H1 (cell line): ENCODE results near the gene TBC1D20. TPM values are rescaled to one million over a fixed set of nuclear protein-coding genes. Genes with fewer than 3 reads are reported as not detected.

Experiments
- CTCF ChIA-PET: fragments of 300-600 bp; sonication (Branson Sonifier 250); formaldehyde crosslinking; loops from one replicate; lab custom pipeline; 2021; ENCODE audit not compliant: partially characterized antibody; lab: Charles Lee
- POLR2A ChIA-PET: fragments of 300-600 bp; sonication (Branson Sonifier 250); formaldehyde crosslinking; loops from one replicate; lab custom pipeline; 2021; ENCODE audit warnings: inconsistent platforms; ENCODE audit not compliant: partially characterized antibody; lab: Charles Lee
- DNase-seq, 2 experiments: peaks; one replicate each; pipeline versions ENCODE4 v3.0.0 to v3.0.0-alpha.2; 2010 to 2022; ENCODE audit warnings: low spot score in 2 of 2, low read depth in 1 of 2, mixed read lengths in 1 of 2
- FAIRE-seq: peaks from 2 replicates; lab custom pipeline; 2011; peaks lifted over from hg19 to GRCh38; lab: Jason Lieb, UNC
- H2AFZ ChIP-seq: 2 replicates; pipeline ENCODE4 v1.8.1; 2012; ENCODE audit warnings: low read length, inconsistent platforms
- H2AK5ac ChIP-seq: 2 replicates; pipeline ENCODE4 v1.6.1; 2013; ENCODE audit warnings: low read depth, low read length
- H2BK120ac ChIP-seq: replicated peaks from 2 replicates; pipeline ENCODE3; 2013; ENCODE audit warnings: low read depth, low read length, inconsistent platforms
- H2BK12ac ChIP-seq: 2 replicates; pipeline ENCODE4 v1.6.1; 2013; ENCODE audit warnings: low read depth, low read length
- H2BK15ac ChIP-seq: 2 replicates; pipeline ENCODE4 v1.6.1; 2013; ENCODE audit warnings: low read length
- H2BK20ac ChIP-seq: 2 replicates; pipeline ENCODE4 v1.6.1; 2013; ENCODE audit warnings: low read length
- H2BK5ac ChIP-seq: 2 replicates; pipeline ENCODE4 v1.6.1; 2013; ENCODE audit warnings: low read depth, low read length
- H3K14ac ChIP-seq: 2 replicates; pipeline ENCODE4 v1.6.1; 2013; ENCODE audit warnings: inconsistent platforms; ENCODE audit not compliant: insufficient read length
- H3K18ac ChIP-seq: 2 replicates; pipeline ENCODE4 v1.6.1; 2013; ENCODE audit warnings: low read length; ENCODE audit errors: extremely low read depth
- H3K23ac ChIP-seq: 2 replicates; pipeline ENCODE4 v1.6.1; 2013; ENCODE audit warnings: inconsistent platforms; ENCODE audit not compliant: insufficient read length
- H3K23me2 ChIP-seq: 2 replicates; pipeline ENCODE4 v1.6.1; 2013; ENCODE audit warnings: low read depth, low read length
- H3K27ac ChIP-seq: 2 replicates; pipeline ENCODE4 v1.6.1; 2011; ENCODE audit warnings: low read depth, low read length, inconsistent platforms
- H3K27me3 ChIP-seq, 4 experiments: replicated peaks in 1 of 4; 1 replicate in 1 of 4; 2 replicates in 3 of 4; pipeline versions ENCODE4 v1.6.1 to v1.8.1; 2011 to 2013; ENCODE audit warnings: low read length in 3 of 4, mild to moderate bottlenecking in 3 of 4, inconsistent platforms in 2 of 4, mixed read lengths in 2 of 4, moderate library complexity in 1 of 4; ENCODE audit not compliant: control insufficient read depth in 3 of 4, insufficient read depth in 3 of 4; ENCODE audit errors: extremely low read depth in 1 of 4
- H3K36me3 ChIP-seq, 4 experiments: 2 replicates each; pipeline versions ENCODE4 v1.6.1 to v1.8.1; 2011 to 2013; ENCODE audit warnings: mild to moderate bottlenecking in 4 of 4, low read length in 3 of 4, moderate library complexity in 2 of 4, control low read depth in 1 of 4, inconsistent platforms in 1 of 4; ENCODE audit not compliant: insufficient read depth in 4 of 4, control insufficient read depth in 2 of 4
- H3K4ac ChIP-seq: replicated peaks from 2 replicates; pipeline ENCODE3; 2013; ENCODE audit warnings: low read length, low read depth, mixed read lengths, inconsistent platforms; ENCODE audit not compliant: insufficient read length
- H3K4me1 ChIP-seq, 4 experiments: replicated peaks in 1 of 4; 1 replicate in 1 of 4; 2 replicates in 3 of 4; pipeline versions ENCODE4 v1.6.1 to v1.8.1; 2011 to 2013; ENCODE audit warnings: low read length in 3 of 4, inconsistent platforms in 2 of 4, mixed read lengths in 1 of 4; ENCODE audit not compliant: insufficient read depth in 4 of 4, control insufficient read depth in 3 of 4
- H3K4me2 ChIP-seq, 2 experiments: 2 replicates each; pipeline versions ENCODE4 v1.6.1 to v1.8.1; 2011 to 2013; ENCODE audit warnings: low read depth in 2 of 2, low read length in 2 of 2, control low read depth in 1 of 2, inconsistent platforms in 1 of 2, mild to moderate bottlenecking in 1 of 2; ENCODE audit not compliant: insufficient read depth in 1 of 2
- H3K4me3 ChIP-seq, 4 experiments: fragments of 200-600, 300-600 bp in 1 of 4; sonication (generic), shearing (Covaris generic), sonication (Bioruptor Twin) in 1 of 4; 2 replicates each; pipeline versions ENCODE4 v1.5.1 to v1.8.1; 2011 to 2016; ENCODE audit warnings: low read length in 4 of 4, low read depth in 3 of 4, control low read depth in 2 of 4, inconsistent platforms in 2 of 4, mild to moderate bottlenecking in 2 of 4, mixed read lengths in 1 of 4, moderate library complexity in 1 of 4; ENCODE audit not compliant: insufficient read depth in 2 of 4; ENCODE audit errors: extremely low read depth in 1 of 4
- H3K56ac ChIP-seq: replicated peaks from 2 replicates; pipeline ENCODE3; 2013; ENCODE audit warnings: low read depth, mild to moderate bottlenecking, mixed read lengths, low read length, inconsistent platforms; ENCODE audit not compliant: insufficient read length
- H3K79me1 ChIP-seq: 2 replicates; pipeline ENCODE4 v1.6.1; 2013; ENCODE audit warnings: low read depth, low read length, control low read depth
- H3K79me2 ChIP-seq, 2 experiments: 2 replicates each; pipeline versions ENCODE4 v1.6.1 to v1.8.1; 2012 to 2013; ENCODE audit warnings: low read length in 2 of 2, mild to moderate bottlenecking in 2 of 2, inconsistent platforms in 1 of 2; ENCODE audit not compliant: insufficient read depth in 2 of 2, control insufficient read depth in 1 of 2
- H3K9ac ChIP-seq, 4 experiments: replicated peaks in 1 of 4; 1 replicate in 1 of 4; 2 replicates in 3 of 4; pipeline versions ENCODE4 v1.6.1 to v1.8.1; 2011 to 2013; ENCODE audit warnings: low read depth in 3 of 4, low read length in 3 of 4, control low read depth in 2 of 4, mild to moderate bottlenecking in 2 of 4, moderate library complexity in 2 of 4, inconsistent platforms in 1 of 4; ENCODE audit errors: extremely low read depth in 1 of 4
- H3K9me3 ChIP-seq, 2 experiments: 2 replicates each; pipeline versions ENCODE4 v1.6.1 to v1.8.1; 2012 to 2013; ENCODE audit warnings: mild to moderate bottlenecking in 2 of 2, moderate library complexity in 2 of 2, control low read depth in 1 of 2, inconsistent platforms in 1 of 2, low read depth in 1 of 2, low read length in 1 of 2, mixed read lengths in 1 of 2; ENCODE audit not compliant: insufficient read depth in 2 of 2
- H4K20me1 ChIP-seq, 2 experiments: replicated peaks in 1 of 2; 2 replicates each; pipeline versions ENCODE3 to v1.8.1; 2011 to 2013; ENCODE audit warnings: inconsistent platforms in 2 of 2, low read length in 2 of 2, mild to moderate bottlenecking in 1 of 2; ENCODE audit not compliant: insufficient read depth in 2 of 2, control insufficient read depth in 1 of 2
- H4K5ac ChIP-seq: 2 replicates; pipeline ENCODE4 v1.6.1; 2013; ENCODE audit warnings: low read length, low read depth, mixed read lengths, inconsistent platforms; ENCODE audit not compliant: insufficient read length
- H4K8ac ChIP-seq: 2 replicates; pipeline ENCODE4 v1.8.0; 2013; ENCODE audit warnings: mild to moderate bottlenecking, moderate library complexity, low read length, inconsistent platforms; ENCODE audit not compliant: insufficient read depth; ENCODE audit errors: extremely low read depth
- H4K91ac ChIP-seq: replicated peaks from 2 replicates; pipeline ENCODE3; 2013; ENCODE audit warnings: low read length, mixed read lengths, inconsistent platforms; ENCODE audit not compliant: insufficient read length
- RFX5 ChIP-seq: IDR thresholded peaks from 2 replicates; pipeline ENCODE4 v1.6.1; 2011; ENCODE audit warnings: low read depth, low read length, improper control_type of control experiment, borderline replicate concordance
- SP2 ChIP-seq: IDR thresholded peaks from 2 replicates; pipeline ENCODE4 v1.6.1; 2012; ENCODE audit warnings: mild to moderate bottlenecking, low read length, inconsistent platforms
- WGBS, 2 experiments: shearing (Covaris generic) in 1 of 2; methylation state at CpG; one replicate each; pipeline versions ENCODE4 v1.1.6 to v1.1.7; 2013 to 2015; ENCODE audit warnings: low lambda C conversion rate in 2 of 2, mixed read lengths in 2 of 2, inconsistent platforms in 1 of 2, low coverage in 1 of 2, missing lambda C conversion rate in 1 of 2; ENCODE audit not compliant: insufficient replicate concordance in 2 of 2, insufficient coverage in 1 of 2, insufficient read length in 1 of 2; ENCODE audit errors: extremely low coverage in 1 of 2, missing lambda C conversion rate in 1 of 2; 5-methylcytosine and 5-hydroxymethylcytosine counted together
- polyA plus RNA-seq, 7 experiments: library from polyadenylated mRNA; depleted of rRNA in 3 of 7; stranded (reverse) in 5 of 7; unstranded in 2 of 7; fragments of >200 nt in 5 of 7; fragments of 200-250 nt in 2 of 7; gene quantifications; 1 replicate in 5 of 7; 2 replicates in 1 of 7; 4 replicates in 1 of 7; pipeline versions ENCODE4 v1.2.1 to v1.2.3, GENCODE V29; 2011 to 2013; ENCODE audit warnings: missing spikeins in 2 of 7, mixed read lengths in 2 of 7
- total RNA-seq: library from RNA; stranded (reverse); fragmentation: NEBNext Ultra II Directional; extraction: Animal tissue kit (Norgen Biotek cat#: 25700); gene quantifications from 2 replicates; pipeline ENCODE4 v1.2.1, GENCODE V29; 2021

TBC1D20 gene
- total and polyA plus RNA-seq, 2 of the 8 experiments (the other 6 are each of a cell fraction or from before 2014, with no cell fraction given), result 14.5 to 17.1 TPM

- no peaks in the 10 kb centered on the region for H3K79me2 ChIP-seq
- TF ChIP-seq RFX5 (no peak), SP2 (no peak)
- ChIA-PET POLR2A (interaction anchor here (1.0 to 1.5 kb wide), 2 partner anchors 18 to 58 kb away, joined by 3 to 4 read pairs; partner anchors contain the start of gene TRIB3), CTCF (interaction anchor here (0.6 to 1.4 kb wide), 5 partner anchors 9 to 89 kb away, joined by 3 to 5 read pairs (median 3); no protein-coding TSS in a partner anchor)
- H4K8ac ChIP-seq, result no peak overlapping the region; the same call in 1 of the 2 replicates
- H3K27me3 ChIP-seq, result peaks cover 0 to 11% (median under 1%) of the 10 kb centered on the region in 4 experiments; a peak in 4 of 7 replicates
- no peak overlapping the region for H3K4me2 ChIP-seq
- no peak overlapping the region for H2BK20ac ChIP-seq
- no peak overlapping the region for H3K4me3 ChIP-seq
- FAIRE-seq (no peak), DNase-seq (no peak)
- no peak overlapping the region for H2BK120ac ChIP-seq
- peaks cover 22 to 67% (median 39%) of the 10 kb centered on the region in 4 experiments; a peak in 7 of 8 replicates for H3K36me3 ChIP-seq
- no peak overlapping the region for H4K5ac ChIP-seq
- H3K18ac ChIP-seq, result no peak overlapping the region
- no peak overlapping the region for H3K14ac ChIP-seq
- H3K9me3 ChIP-seq, result no peaks in the 10 kb centered on the region
- H2BK12ac ChIP-seq, result no peak overlapping the region
- peaks cover 0 to 18% of the 10 kb centered on the region in 2 experiments for H4K20me1 ChIP-seq
- H3K4me1 ChIP-seq, result peaks cover 0 to 9% (median 5%) of the 10 kb centered on the region in 4 experiments; a peak in 6 of 7 replicates
- no peaks in the 10 kb centered on the region for H3K79me1 ChIP-seq
- H2BK15ac ChIP-seq, result no peak overlapping the region
- no peaks in the 10 kb centered on the region for H3K23me2 ChIP-seq
- H3K4ac ChIP-seq, result no peak overlapping the region
- H2BK5ac ChIP-seq, result no peak overlapping the region
- no peak overlapping the region for H3K23ac ChIP-seq
- no peak overlapping the region for H3K9ac ChIP-seq
- 92% methylated on average over 18 of the region's 18 CpGs; no CpG with 5 or more reads in 1 of the 2 experiments for WGBS, 2 experiments
- no peak overlapping the region for H3K56ac ChIP-seq
- H4K91ac ChIP-seq, result no peak overlapping the region
- no peak overlapping the region for H3K27ac ChIP-seq
- H2AFZ ChIP-seq, result no peak overlapping the region
- no peak overlapping the region for H2AK5ac ChIP-seq
These were observed 23.5 kb downstream of the TBC1D20 start for GRCh38 chr20:438571-439469.
